Activated CD8-positive, alpha-beta memory T cell treated with anti-CD3 and anti-CD28 coated beads, Interleukin-2, amount 10 ng/mL, durations not matched to agents 7 days and 5 days (primary cell): ENCODE measurements around the gene INPP4A. TPM values are rescaled to one million over a fixed set of nuclear protein-coding genes. Genes with fewer than 3 reads are reported as not detected.
"Not testable (repeated sequence)": the region's sequence is repeated elsewhere in the genome, so short reads cannot be mapped to it uniquely, and the experiment has no call there.

ENCODE experiments used
- ATAC-seq: fragments of 150-1000 bp; cut with Tn5 transposase; one replicate; pipeline ENCODE4 v1.10.0; 2021; ENCODE audit warnings: moderate library complexity
- CTCF ChIA-PET: fragments of 350-600 bp; sonication (Branson Sonifier 250); formaldehyde crosslinking; loops from one replicate; lab custom pipeline; 2021; ENCODE audit warnings: antibody characterized with exemption; lab: Charles Lee
- DNase-seq: peaks from one replicate; pipeline ENCODE4 v3.0.0-alpha.2; 2020
- H3K27ac Mint-ChIP-seq: one replicate; pipeline ENCODE4 v1.8.0; 2021; ENCODE audit warnings: mild to moderate bottlenecking, mixed read lengths
- H3K27me3 Mint-ChIP-seq: one replicate; pipeline ENCODE4 v1.8.0; 2021; ENCODE audit warnings: mixed read lengths
- H3K36me3 Mint-ChIP-seq: one replicate; pipeline ENCODE4 v1.8.0; 2021; ENCODE audit warnings: mild to moderate bottlenecking, mixed read lengths
- H3K4me1 Mint-ChIP-seq: one replicate; pipeline ENCODE4 v1.8.0; 2021; ENCODE audit warnings: mixed read lengths
- H3K4me3 Mint-ChIP-seq: one replicate; pipeline ENCODE4 v1.8.0; 2021; ENCODE audit warnings: mild to moderate bottlenecking, moderate library complexity, mixed read lengths
- H3K9me3 Mint-ChIP-seq: one replicate; pipeline ENCODE4 v1.8.0; 2022; ENCODE audit warnings: low read depth, mixed read lengths
- total RNA-seq, 2 experiments: library from RNA; stranded (reverse); gene quantifications; one replicate each; pipeline ENCODE4 v1.2.3, GENCODE V29; 2021

The INPP4A gene
- total RNA-seq, result 100 to 1,000 TPM; 144 to 229 TPM

DNA sequence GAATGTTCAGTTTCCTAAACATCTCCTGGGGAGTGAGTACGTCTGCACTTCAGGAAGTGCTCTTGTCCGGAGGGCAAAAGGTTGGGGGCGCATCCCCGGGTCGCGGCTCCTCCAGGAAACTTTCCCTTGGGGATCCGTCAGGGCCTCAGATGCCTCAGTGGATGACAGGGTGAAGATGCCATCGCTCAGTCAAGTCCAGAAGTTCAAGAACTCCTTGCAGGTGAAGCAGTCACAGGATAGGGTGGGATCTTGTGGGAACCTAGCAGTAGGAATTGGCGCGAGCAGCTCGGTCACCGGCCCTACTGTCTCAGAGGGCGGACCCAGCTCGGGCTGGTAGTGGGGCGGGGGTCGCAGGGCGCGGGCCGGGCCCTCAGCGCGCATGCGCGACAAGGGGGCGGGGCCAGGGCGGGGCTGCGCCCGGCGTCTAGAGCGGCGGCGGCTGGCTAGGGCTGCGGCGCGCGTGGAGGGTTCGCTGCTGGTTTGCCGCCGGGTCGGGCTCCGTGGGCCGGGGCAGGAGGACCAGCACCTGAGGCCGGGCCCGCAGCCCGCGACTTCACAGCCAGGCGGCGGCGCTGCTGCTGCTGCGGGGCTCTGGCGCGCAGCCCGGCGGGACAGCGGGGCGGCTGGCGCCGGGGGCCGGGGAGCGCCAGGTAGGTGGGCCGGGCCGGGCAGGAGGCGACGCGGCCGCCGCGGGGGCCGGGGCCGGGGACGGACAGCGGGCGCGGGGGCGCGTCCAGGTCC, at the start of gene INPP4A:
Gene INPP4A (plus strand): TSS at position 423 of the 741 bp plus-strand sequence. CDS start 75,191 bp downstream, outside the sequence.
- peak; percentile 71 for ATAC-seq
- Mint-ChIP-seq H3K4me1 (peaks cover 40% of the 10 kb centered on the region), H3K9me3 (peaks cover 3% of the 10 kb centered on the region), H3K27ac (peak within 1 kb of the TSS; percentile 90), H3K36me3 (peaks cover 42% of the 10 kb centered on the region), H3K4me3 (peak within 1 kb of the TSS; percentile 88), H3K27me3 (no peaks in the 10 kb centered on the region)
- CTCF ChIA-PET, result interaction anchor here (0.9 to 7.1 kb wide), 3 partner anchors 19 to 32 kb away, joined by 3 to 79 read pairs (median 5); no protein-coding TSS in a partner anchor
- DNase-seq, result peak; percentile 82

DNA sequence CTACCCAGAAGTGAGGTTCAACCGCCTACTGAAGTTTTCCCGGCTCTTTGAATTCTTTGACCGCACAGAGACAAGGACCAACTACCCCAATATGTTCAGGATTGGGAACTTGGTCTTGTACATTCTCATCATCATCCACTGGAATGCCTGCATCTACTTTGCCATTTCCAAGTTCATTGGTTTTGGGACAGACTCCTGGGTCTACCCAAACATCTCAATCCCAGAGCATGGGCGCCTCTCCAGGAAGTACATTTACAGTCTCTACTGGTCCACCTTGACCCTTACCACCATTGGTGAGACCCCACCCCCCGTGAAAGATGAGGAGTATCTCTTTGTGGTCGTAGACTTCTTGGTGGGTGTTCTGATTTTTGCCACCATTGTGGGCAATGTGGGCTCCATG, 48.7 kb upstream of the INPP4A start:
- no peaks in the 10 kb centered on the region for H3K9me3 Mint-ChIP-seq
- CTCF ChIA-PET, result no interaction called here
- ATAC-seq (no peak), DNase-seq (no peak)
- H3K27ac Mint-ChIP-seq, result no peak overlapping the region
- no peaks in the 10 kb centered on the region for H3K36me3 Mint-ChIP-seq
- H3K4me1 Mint-ChIP-seq, result peaks cover 2% of the 10 kb centered on the region
- peaks cover 50% of the 10 kb centered on the region for H3K27me3 Mint-ChIP-seq
- H3K4me3 Mint-ChIP-seq, result no peak overlapping the region

DNA sequence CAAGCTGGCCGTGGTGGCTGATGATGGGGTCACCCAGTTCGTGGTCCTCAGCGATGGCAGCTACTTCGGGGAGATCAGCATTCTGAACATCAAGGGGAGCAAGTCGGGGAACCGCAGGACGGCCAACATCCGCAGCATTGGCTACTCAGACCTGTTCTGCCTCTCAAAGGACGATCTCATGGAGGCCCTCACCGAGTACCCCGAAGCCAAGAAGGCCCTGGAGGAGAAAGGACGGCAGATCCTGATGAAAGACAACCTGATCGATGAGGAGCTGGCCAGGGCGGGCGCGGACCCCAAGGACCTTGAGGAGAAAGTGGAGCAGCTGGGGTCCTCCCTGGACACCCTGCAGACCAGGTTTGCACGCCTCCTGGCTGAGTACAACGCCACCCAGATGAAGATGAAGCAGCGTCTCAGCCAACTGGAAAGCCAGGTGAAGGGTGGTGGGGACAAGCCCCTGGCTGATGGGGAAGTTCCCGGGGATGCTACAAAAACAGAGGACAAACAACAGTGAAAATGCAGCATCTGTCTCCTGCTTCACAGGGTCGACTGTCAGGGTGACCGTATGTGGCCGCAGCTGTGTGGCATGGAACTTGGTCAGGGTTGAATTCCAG, 47.8 kb upstream of the INPP4A start:
- CTCF ChIA-PET, result interaction anchor here (2.3 kb wide), 1 partner anchor 16 kb away, joined by 9 read pairs; no protein-coding TSS in a partner anchor
- no peak for DNase-seq
- no peaks in the 10 kb centered on the region for H3K9me3 Mint-ChIP-seq

DNA sequence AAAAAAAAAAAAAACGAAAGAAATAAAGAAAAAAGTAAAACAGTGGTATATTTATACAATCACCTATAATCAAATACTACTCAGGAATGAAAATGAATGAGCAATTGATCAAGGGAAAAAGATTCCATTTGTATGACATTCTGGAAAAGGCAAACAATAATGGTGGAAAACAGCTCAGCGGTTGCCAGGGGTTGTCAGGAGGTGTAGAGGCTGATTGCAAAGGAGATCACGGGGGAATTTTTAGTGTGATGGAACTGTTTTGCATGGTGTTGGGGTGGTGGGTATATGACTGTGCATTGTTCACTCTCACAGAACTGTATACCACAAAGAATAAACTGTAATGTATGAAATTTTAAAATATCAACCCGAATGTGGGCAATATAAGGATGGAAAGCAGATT, 45.5 kb upstream of the INPP4A start:
- CTCF ChIA-PET, result no interaction called here
- peaks cover 14% of the 10 kb centered on the region for H3K4me1 Mint-ChIP-seq

More for the DNA sequence above, 47.8 kb upstream of the INPP4A start:
- Mint-ChIP-seq H3K27me3 (peaks cover 58% of the 10 kb centered on the region), H3K4me3 (no peak overlapping the region), H3K27ac (no peak overlapping the region), H3K36me3 (no peaks in the 10 kb centered on the region), H3K4me1 (peaks cover 9% of the 10 kb centered on the region)
- no peak for ATAC-seq

DNA sequence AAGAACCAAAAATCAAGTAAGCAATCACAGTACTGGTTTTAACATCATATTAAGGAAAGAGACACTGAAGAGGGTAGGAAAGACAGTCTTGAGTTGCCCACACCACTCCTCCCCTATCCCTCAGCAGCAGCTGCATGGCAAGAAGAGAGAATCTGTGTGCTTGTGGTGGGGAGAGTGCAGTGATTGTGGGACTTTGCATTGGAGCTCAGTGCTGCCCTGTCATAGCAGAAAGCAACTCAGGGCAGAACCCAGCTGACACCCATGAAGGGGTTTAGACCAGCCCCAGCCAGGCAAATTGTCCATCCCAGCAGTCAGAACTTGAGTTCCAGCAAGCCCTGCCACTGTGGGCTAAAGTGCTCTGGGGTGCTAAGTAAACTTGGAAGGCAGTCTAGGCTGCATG, 40.8 kb upstream of the INPP4A start:
- ATAC-seq (no peak), DNase-seq (peak; percentile 31)
- no peaks in the 10 kb centered on the region for H3K9me3 Mint-ChIP-seq
- H3K36me3 Mint-ChIP-seq, result peaks cover 2% of the 10 kb centered on the region
- H3K27me3 Mint-ChIP-seq, result peaks cover 37% of the 10 kb centered on the region
- H3K4me3 Mint-ChIP-seq, result no peak overlapping the region
- H3K4me1 Mint-ChIP-seq, result peaks cover 16% of the 10 kb centered on the region
- CTCF ChIA-PET, result interaction anchor here (1.4 to 1.6 kb wide), 2 partner anchors 8 to 84 kb away, joined by 3 to 4 read pairs; no protein-coding TSS in a partner anchor
- H3K27ac Mint-ChIP-seq, result no peak overlapping the region

More for the DNA sequence above, 45.5 kb upstream of the INPP4A start:
- Mint-ChIP-seq H3K36me3 (no peaks in the 10 kb centered on the region), H3K27ac (no peak overlapping the region), H3K9me3 (no peaks in the 10 kb centered on the region), H3K27me3 (peaks cover 71% of the 10 kb centered on the region), H3K4me3 (no peak overlapping the region)
- DNase-seq, result no peak
- ATAC-seq, result no peak

DNA sequence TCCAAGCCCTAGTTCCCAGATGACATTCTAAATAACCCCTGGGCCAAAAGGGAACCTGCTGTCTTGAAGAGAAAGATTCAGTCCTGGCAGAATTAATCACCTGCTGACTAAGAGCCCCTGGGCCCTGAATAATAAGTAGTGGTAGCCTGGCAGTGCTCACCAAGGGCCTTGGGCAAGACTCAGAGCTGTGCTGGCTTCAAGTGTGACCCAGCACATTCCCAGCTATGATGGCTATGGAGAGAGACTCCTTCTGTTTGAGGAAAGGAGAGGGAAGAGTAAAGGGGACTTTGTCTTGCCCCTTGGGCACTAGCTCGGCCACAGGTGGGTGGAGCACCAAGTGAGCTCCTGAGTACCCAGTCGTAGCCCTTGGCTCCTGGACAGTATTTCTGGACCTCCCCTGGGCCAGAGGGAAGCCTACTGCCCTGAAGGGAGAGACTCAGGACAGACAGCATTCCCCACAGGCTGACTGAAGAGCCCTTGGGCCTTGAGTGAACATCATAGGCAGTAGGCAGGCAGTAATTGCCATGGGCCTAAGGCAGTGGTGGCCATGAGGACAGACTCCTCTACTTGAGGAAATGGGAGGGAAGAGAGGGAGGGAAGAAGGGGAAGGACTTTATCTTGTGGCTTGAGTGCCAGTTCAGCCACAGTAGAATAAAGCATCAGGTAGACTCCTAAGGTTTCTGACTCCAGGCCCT, 40.0 kb upstream of the INPP4A start:
- CTCF ChIA-PET, result interaction anchor here (1.4 kb wide), 1 partner anchor 7 kb away, joined by 4 read pairs; no protein-coding TSS in a partner anchor

DNA sequence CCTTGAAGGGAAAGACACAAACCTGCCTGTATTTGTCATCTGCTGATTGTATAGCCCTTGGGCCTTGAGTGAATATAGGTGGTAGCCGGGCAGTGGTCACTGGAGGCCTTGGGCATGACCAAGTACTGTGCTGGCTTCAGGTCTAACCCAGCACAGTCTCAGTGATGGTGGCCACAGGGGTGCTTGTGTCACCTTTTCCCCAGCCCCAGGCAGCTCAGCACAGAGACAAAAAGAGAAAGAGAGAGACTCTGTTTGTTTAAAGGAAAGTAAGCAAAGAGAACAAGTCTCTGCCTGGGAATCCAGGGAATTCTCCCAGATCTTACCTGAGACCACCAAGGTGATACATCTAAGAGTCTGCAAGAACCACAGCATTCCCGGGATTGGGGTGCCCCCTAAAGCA, 39.4 kb upstream of the INPP4A start:
- DNase-seq (no peak), ATAC-seq (no peak)
- Mint-ChIP-seq H3K4me1 (peaks cover 16% of the 10 kb centered on the region), H3K36me3 (peaks cover 2% of the 10 kb centered on the region), H3K4me3 (no peak overlapping the region), H3K27ac (no peak overlapping the region), H3K9me3 (no peaks in the 10 kb centered on the region), H3K27me3 (peaks cover 34% of the 10 kb centered on the region)
- CTCF ChIA-PET, result interaction anchor here (0.6 to 1.5 kb wide), 4 partner anchors 7 to 82 kb away, joined by 3 to 4 read pairs (median 3); no protein-coding TSS in a partner anchor

More for the DNA sequence above, 40.0 kb upstream of the INPP4A start:
- peaks cover 34% of the 10 kb centered on the region for H3K27me3 Mint-ChIP-seq
- H3K4me1 Mint-ChIP-seq, result peaks cover 16% of the 10 kb centered on the region
- H3K9me3 Mint-ChIP-seq, result no peaks in the 10 kb centered on the region
- H3K27ac Mint-ChIP-seq, result no peak overlapping the region
- H3K4me3 Mint-ChIP-seq, result no peak overlapping the region
- H3K36me3 Mint-ChIP-seq, result peaks cover 2% of the 10 kb centered on the region
- no peak for ATAC-seq
- no peak for DNase-seq

DNA sequence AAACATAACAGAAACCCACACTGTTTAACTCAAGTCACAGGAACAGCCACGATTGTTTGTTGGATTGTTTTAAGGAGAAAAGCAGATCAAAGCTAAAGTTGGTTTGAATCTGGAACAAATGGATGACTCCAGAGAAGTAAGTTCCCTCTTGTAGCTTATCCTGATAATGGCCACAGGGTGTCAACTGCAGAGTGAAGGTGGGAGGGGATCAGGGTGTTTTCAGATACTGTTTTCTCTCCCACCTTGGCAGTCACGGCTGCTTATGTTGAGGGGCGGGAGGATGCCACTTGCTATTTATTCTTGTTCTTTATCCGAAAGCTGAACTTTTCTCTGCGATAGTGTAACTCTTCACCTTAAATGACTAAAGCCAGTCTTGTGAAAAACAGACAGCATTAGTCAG, 36.5 kb upstream of the INPP4A start:
- DNase-seq (no peak), ATAC-seq (no peak)
- CTCF ChIA-PET, result interaction anchor here (0.7 to 2.0 kb wide), 4 partner anchors 33 to 429 kb away, joined by 3 to 4 read pairs (median 3); no protein-coding TSS in a partner anchor
- Mint-ChIP-seq H3K4me1 (peaks cover 7% of the 10 kb centered on the region), H3K27ac (no peak overlapping the region), H3K36me3 (peaks cover 2% of the 10 kb centered on the region), H3K9me3 (no peaks in the 10 kb centered on the region), H3K27me3 (peaks cover 10% of the 10 kb centered on the region), H3K4me3 (no peak overlapping the region)

DNA sequence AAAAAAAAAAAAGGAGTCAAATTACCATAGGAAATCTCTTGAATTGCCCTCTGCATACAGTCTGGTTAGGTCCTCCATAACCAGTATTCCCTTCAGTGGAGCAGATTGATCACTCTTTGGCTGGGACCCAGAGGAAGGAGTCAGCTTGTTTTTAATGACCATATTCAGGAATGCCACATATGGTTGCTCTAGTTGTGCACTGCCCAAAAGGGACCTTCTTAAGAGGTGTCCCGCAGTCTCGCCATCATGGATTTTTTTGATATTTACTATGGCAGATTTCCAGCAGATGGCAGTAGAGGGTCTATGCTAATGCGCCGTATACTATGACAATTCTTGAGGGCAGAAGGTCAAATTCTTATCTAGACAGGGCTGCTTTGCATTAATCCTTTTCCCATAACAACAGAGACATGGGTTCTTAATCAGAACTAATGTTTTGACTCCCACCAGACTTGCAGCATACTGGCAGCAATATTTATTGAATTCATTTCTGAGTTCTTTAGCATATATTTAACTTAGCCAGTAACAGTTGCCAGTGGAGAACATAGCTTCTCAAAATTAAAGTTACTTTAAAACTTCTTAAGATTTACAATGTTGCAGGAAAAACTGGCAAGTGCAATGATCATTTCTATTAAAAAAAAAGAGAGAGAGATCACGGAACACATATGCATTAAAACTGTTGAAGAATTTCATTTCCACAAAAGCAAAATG, 31.8 kb upstream of the INPP4A start:
- H3K36me3 Mint-ChIP-seq, result peaks cover 5% of the 10 kb centered on the region
- no peak overlapping the region for H3K27ac Mint-ChIP-seq
- peaks cover 3% of the 10 kb centered on the region for H3K9me3 Mint-ChIP-seq
- no peak overlapping the region for H3K4me3 Mint-ChIP-seq
- peak; percentile 70 for DNase-seq
- H3K4me1 Mint-ChIP-seq, result peaks cover 20% of the 10 kb centered on the region
- peak; percentile 90 for ATAC-seq
- CTCF ChIA-PET, result interaction anchor here (0.5 to 2.9 kb wide), 42 partner anchors 8 to 661 kb away, joined by 3 to 24 read pairs (median 4); partner anchors contain the start of gene INPP4A
- peaks cover 10% of the 10 kb centered on the region for H3K27me3 Mint-ChIP-seq

DNA sequence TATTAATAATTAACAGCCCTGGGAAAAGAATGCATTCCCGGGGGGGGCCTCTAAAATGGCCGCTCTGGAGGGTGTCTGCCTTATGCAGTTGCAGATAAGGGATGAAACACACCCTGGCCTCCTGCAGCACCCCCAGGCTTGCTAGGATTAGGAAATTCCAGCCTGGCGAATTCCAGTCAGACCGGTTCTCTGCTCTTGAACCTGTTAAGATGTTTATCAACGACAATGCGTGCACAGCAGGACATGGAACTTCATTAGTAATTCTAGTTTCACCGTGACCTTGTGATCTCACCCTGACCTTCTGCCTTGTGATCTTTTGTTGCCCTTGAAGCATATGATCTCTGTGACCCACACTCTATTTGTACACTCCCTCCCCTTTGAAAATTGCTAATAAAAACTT, 30.4 kb upstream of the INPP4A start:
- ATAC-seq, DNase-seq, H3K27me3 Mint-ChIP-seq, H3K4me3 Mint-ChIP-seq, H3K36me3 Mint-ChIP-seq, H3K27ac Mint-ChIP-seq, H3K9me3 Mint-ChIP-seq: not testable (repeated sequence)
- CTCF ChIA-PET, result interaction anchor here (1.3 to 2.9 kb wide), 3 partner anchors 12 to 42 kb away, joined by 6 to 21 read pairs (median 11); no protein-coding TSS in a partner anchor
- peaks cover 20% of the 10 kb centered on the region for H3K4me1 Mint-ChIP-seq

DNA sequence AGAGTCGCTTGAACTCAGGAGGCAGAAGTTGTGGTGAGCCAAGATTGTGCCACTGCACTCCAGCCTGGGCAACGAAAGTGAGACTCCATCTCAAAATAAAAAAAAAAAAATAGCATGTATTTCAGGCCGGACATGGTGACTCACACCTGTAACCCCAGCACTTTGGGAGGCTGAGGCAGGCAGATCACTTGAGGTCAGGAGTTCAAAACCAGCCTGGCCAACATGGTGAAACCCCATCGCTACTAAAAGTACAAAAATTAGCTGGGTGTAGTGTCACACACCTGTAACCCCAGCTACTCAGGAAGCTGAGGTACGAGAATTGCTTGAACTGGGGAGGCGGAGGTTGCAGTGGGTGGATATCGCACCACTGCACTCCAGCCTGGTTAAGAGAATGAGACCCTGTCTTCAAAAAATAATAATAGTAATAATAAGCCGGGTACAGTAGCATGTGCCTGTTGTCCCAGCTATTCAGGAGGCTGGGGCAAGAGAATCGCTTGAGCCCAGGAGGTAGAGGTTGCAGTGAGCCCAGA, 28.9 kb upstream of the INPP4A start:
- H3K27me3 Mint-ChIP-seq, DNase-seq, H3K36me3 Mint-ChIP-seq, ATAC-seq, H3K4me3 Mint-ChIP-seq, H3K27ac Mint-ChIP-seq, H3K9me3 Mint-ChIP-seq: not testable (repeated sequence)
- peaks cover 20% of the 10 kb centered on the region for H3K4me1 Mint-ChIP-seq
- CTCF ChIA-PET, result interaction anchor here (0.7 to 1.3 kb wide), 3 partner anchors 11 to 186 kb away, joined by 3 read pairs; no protein-coding TSS in a partner anchor
